Activated CD8-positive, alpha-beta T cell treated with anti-CD3 and anti-CD28 coated beads, Interleukin-2, amount 10 ng/mL, durations not matched to agents 7 days and 5 days (primary cell): ENCODE results near the gene APBB2. TPM values are rescaled to one million over a fixed set of nuclear protein-coding genes. Genes with fewer than 3 reads are reported as not detected.

Experiments
- ATAC-seq: fragments of 150-1000 bp; cut with Tn5 transposase; one replicate; pipeline ENCODE4 v1.10.0; 2021; ENCODE audit warnings: moderate library complexity
- CTCF ChIA-PET: fragments of 350-600 bp; sonication (Branson Sonifier 250); formaldehyde crosslinking; loops from one replicate; lab custom pipeline; 2021; ENCODE audit warnings: antibody characterized with exemption; lab: Charles Lee
- POLR2A ChIA-PET: fragments of 350-600 bp; sonication (Branson Sonifier 250); formaldehyde crosslinking; loops from one replicate; lab custom pipeline; 2021; ENCODE audit warnings: antibody characterized with exemption; lab: Charles Lee
- DNase-seq: peaks from one replicate; pipeline ENCODE4 v3.0.0-alpha.2; 2020
- H3K27ac Mint-ChIP-seq: one replicate; pipeline ENCODE4 v1.8.0; 2021; ENCODE audit warnings: mild to moderate bottlenecking, mixed read lengths
- H3K27me3 Mint-ChIP-seq: one replicate; pipeline ENCODE4 v1.8.0; 2021; ENCODE audit warnings: low read depth, mixed read lengths
- H3K36me3 Mint-ChIP-seq: one replicate; pipeline ENCODE4 v1.8.0; 2021; ENCODE audit warnings: low read depth, mixed read lengths
- H3K4me1 Mint-ChIP-seq: one replicate; pipeline ENCODE4 v1.8.0; 2021; ENCODE audit warnings: low read depth, mixed read lengths
- H3K4me3 Mint-ChIP-seq: one replicate; pipeline ENCODE4 v1.8.0; 2021; ENCODE audit warnings: mild to moderate bottlenecking, mixed read lengths
- H3K9me3 Mint-ChIP-seq: one replicate; pipeline ENCODE4 v1.8.0; 2022; ENCODE audit warnings: mixed read lengths; ENCODE audit not compliant: insufficient read depth
- total RNA-seq, 2 experiments: library from RNA; stranded (reverse); gene quantifications; one replicate each; pipeline ENCODE4 v1.2.3, GENCODE V29; 2021

APBB2 gene
- total RNA-seq, 2 experiments from 2014 or later: 0.53 to 0.57 TPM

- Mint-ChIP-seq H3K27me3 (no peaks in the 10 kb centered on the region), H3K4me1 (no peaks in the 10 kb centered on the region), H3K9me3 (no peaks in the 10 kb centered on the region), H3K27ac (no peak overlapping the region), H3K4me3 (no peak overlapping the region), H3K36me3 (no peaks in the 10 kb centered on the region)
- ATAC-seq: no peak
- DNase-seq: no peak
- ChIA-PET CTCF (no interaction called here), POLR2A (interaction anchor here (0.6 kb wide), 1 partner anchor 1967 kb away, joined by 3 read pairs; no protein-coding TSS in a partner anchor)
Observed at GRCh38 chr4:41164405-41164804, 49.9 kb downstream of the APBB2 start.

- Mint-ChIP-seq H3K36me3 (no peaks in the 10 kb centered on the region), H3K9me3 (no peaks in the 10 kb centered on the region), H3K4me3 (no peak overlapping the region), H3K27me3 (no peaks in the 10 kb centered on the region), H3K4me1 (no peaks in the 10 kb centered on the region), H3K27ac (no peak overlapping the region)
- ChIA-PET CTCF (no interaction called here), POLR2A (no interaction called here)
- DNase-seq (no peak), ATAC-seq (no peak)
Observed at GRCh38 chr4:41161355-41161754, 53.0 kb downstream of the APBB2 start.

GRCh38 chr4:41160856-41161255 lies 53.5 kb downstream of the APBB2 start:
- ATAC-seq (no peak), DNase-seq (no peak)
- ChIA-PET POLR2A (no interaction called here), CTCF (no interaction called here)
- Mint-ChIP-seq H3K36me3 (no peaks in the 10 kb centered on the region), H3K9me3 (no peaks in the 10 kb centered on the region), H3K4me1 (no peaks in the 10 kb centered on the region), H3K4me3 (no peak overlapping the region), H3K27ac (no peak overlapping the region), H3K27me3 (no peaks in the 10 kb centered on the region)

GRCh38 chr4:41160012-41160789 lies 54.1 kb downstream of the APBB2 start:
- H3K27me3 Mint-ChIP-seq: no peaks in the 10 kb centered on the region
- H3K36me3 Mint-ChIP-seq: no peaks in the 10 kb centered on the region
- POLR2A ChIA-PET: no interaction called here
- no peaks in the 10 kb centered on the region for H3K4me1 Mint-ChIP-seq
- ATAC-seq (no peak), DNase-seq (no peak)
- CTCF ChIA-PET: no interaction called here
- no peaks in the 10 kb centered on the region for H3K9me3 Mint-ChIP-seq
- H3K27ac Mint-ChIP-seq: no peak overlapping the region
- H3K4me3 Mint-ChIP-seq: no peak overlapping the region

- Mint-ChIP-seq H3K4me3 (no peak overlapping the region), H3K27ac (no peak overlapping the region), H3K36me3 (no peaks in the 10 kb centered on the region), H3K4me1 (no peaks in the 10 kb centered on the region), H3K27me3 (no peaks in the 10 kb centered on the region), H3K9me3 (no peaks in the 10 kb centered on the region)
- DNase-seq (no peak), ATAC-seq (no peak)
- CTCF ChIA-PET: no interaction called here
- POLR2A ChIA-PET: no interaction called here
Observed at GRCh38 chr4:41158756-41159155, 55.6 kb downstream of the APBB2 start.

- DNase-seq (no peak), ATAC-seq (no peak)
- Mint-ChIP-seq H3K4me1 (no peaks in the 10 kb centered on the region), H3K9me3 (no peaks in the 10 kb centered on the region), H3K27ac (no peak overlapping the region), H3K27me3 (peaks cover 2% of the 10 kb centered on the region), H3K36me3 (no peaks in the 10 kb centered on the region), H3K4me3 (no peak overlapping the region)
- POLR2A ChIA-PET: no interaction called here
- CTCF ChIA-PET: no interaction called here
Observed at GRCh38 chr4:41158274-41158673, 56.1 kb downstream of the APBB2 start.

GRCh38 chr4:41157009-41157408 lies 57.3 kb downstream of the APBB2 start:
- no peak overlapping the region for H3K27ac Mint-ChIP-seq
- no peak for DNase-seq
- peaks cover 2% of the 10 kb centered on the region for H3K27me3 Mint-ChIP-seq
- no peak for ATAC-seq
- H3K36me3 Mint-ChIP-seq: no peaks in the 10 kb centered on the region
- no peak overlapping the region for H3K4me3 Mint-ChIP-seq
- H3K9me3 Mint-ChIP-seq: no peaks in the 10 kb centered on the region
- H3K4me1 Mint-ChIP-seq: no peaks in the 10 kb centered on the region
- ChIA-PET CTCF (no interaction called here), POLR2A (no interaction called here)

- POLR2A ChIA-PET: no interaction called here
- DNase-seq (no peak), ATAC-seq (no peak)
- peaks cover 2% of the 10 kb centered on the region for H3K27me3 Mint-ChIP-seq
- no peaks in the 10 kb centered on the region for H3K36me3 Mint-ChIP-seq
- CTCF ChIA-PET: no interaction called here
- H3K9me3 Mint-ChIP-seq: no peaks in the 10 kb centered on the region
- no peaks in the 10 kb centered on the region for H3K4me1 Mint-ChIP-seq
- no peak overlapping the region for H3K4me3 Mint-ChIP-seq
- H3K27ac Mint-ChIP-seq: no peak overlapping the region
Observed at GRCh38 chr4:41156574-41156973, 57.8 kb downstream of the APBB2 start.

GRCh38 chr4:41155194-41155830 lies 59.0 kb downstream of the APBB2 start:
- ATAC-seq: no peak

GRCh38 chr4:41154814-41155177 lies 59.5 kb downstream of the APBB2 start:
- Mint-ChIP-seq H3K36me3 (no peaks in the 10 kb centered on the region), H3K27me3 (peaks cover 2% of the 10 kb centered on the region), H3K4me1 (no peaks in the 10 kb centered on the region), H3K4me3 (no peak overlapping the region), H3K27ac (no peak overlapping the region), H3K9me3 (no peaks in the 10 kb centered on the region)
- DNase-seq (no peak), ATAC-seq (no peak)
- CTCF ChIA-PET: no interaction called here
- POLR2A ChIA-PET: no interaction called here

More at GRCh38 chr4:41155194-41155830, 59.0 kb downstream of the APBB2 start:
- Mint-ChIP-seq H3K27me3 (peaks cover 2% of the 10 kb centered on the region), H3K36me3 (no peaks in the 10 kb centered on the region), H3K4me3 (no peak overlapping the region), H3K9me3 (no peaks in the 10 kb centered on the region), H3K4me1 (no peaks in the 10 kb centered on the region), H3K27ac (no peak overlapping the region)
- CTCF ChIA-PET: no interaction called here
- DNase-seq: no peak
- POLR2A ChIA-PET: no interaction called here

GRCh38 chr4:41154010-41154813 lies 60.1 kb downstream of the APBB2 start:
- H3K27me3 Mint-ChIP-seq: peaks cover 2% of the 10 kb centered on the region
- ChIA-PET CTCF (no interaction called here), POLR2A (no interaction called here)
- H3K9me3 Mint-ChIP-seq: no peaks in the 10 kb centered on the region
- no peak overlapping the region for H3K4me3 Mint-ChIP-seq
- DNase-seq: no peak
- no peak for ATAC-seq
- H3K4me1 Mint-ChIP-seq: no peaks in the 10 kb centered on the region
- H3K36me3 Mint-ChIP-seq: no peaks in the 10 kb centered on the region
- no peak overlapping the region for H3K27ac Mint-ChIP-seq

- ChIA-PET CTCF (no interaction called here), POLR2A (no interaction called here)
- no peak overlapping the region for H3K4me3 Mint-ChIP-seq
- H3K36me3 Mint-ChIP-seq: no peaks in the 10 kb centered on the region
- ATAC-seq: no peak
- H3K27ac Mint-ChIP-seq: no peak overlapping the region
- no peaks in the 10 kb centered on the region for H3K9me3 Mint-ChIP-seq
- peaks cover 5% of the 10 kb centered on the region for H3K27me3 Mint-ChIP-seq
- no peaks in the 10 kb centered on the region for H3K4me1 Mint-ChIP-seq
- no peak for DNase-seq
Observed at GRCh38 chr4:41150401-41150800, 63.9 kb downstream of the APBB2 start.
